Right ventricle myocardium superior (tissue), 1 donor: Measurements from ENCODE around the gene TEX38. TPM values are rescaled to one million over a fixed set of nuclear protein-coding genes. Genes with fewer than 3 reads are reported as not detected.
"Not testable (repeated sequence)": the region's sequence is repeated elsewhere in the genome, so short reads cannot be mapped to it uniquely, and the experiment has no call there.

ENCODE experiments used
- ATAC-seq: fragments of 200-7000 bp; cut with Tn5 transposase; one replicate; pipeline ENCODE4 v1.9.1; 2020; ENCODE audit warnings: mild to moderate bottlenecking; ENCODE audit not compliant: poor library complexity
- DNase-seq: peaks from one replicate; pipeline ENCODE4 v3.0.0-alpha.2; 2020
- intact Hi-C: fragments of 100-400 bp; cut with DNase I; formaldehyde crosslinking; loops from one replicate; pipeline ENCODE4 v1.11.2; 2022
- total RNA-seq: library from RNA; stranded (reverse); fragmentation: NEBNext Ultra II Directional; extraction: Animal tissue kit (Norgen Biotek cat#: 25700); gene quantifications from one replicate; pipeline ENCODE4 v1.2.1, GENCODE V29; 2021
- donor health status: DM: no; HTN: yes; CAD: no; lungs with severe emphysema.

The TEX38 gene
- total RNA-seq, 1 donor from 2014 or later = not detected

DNA sequence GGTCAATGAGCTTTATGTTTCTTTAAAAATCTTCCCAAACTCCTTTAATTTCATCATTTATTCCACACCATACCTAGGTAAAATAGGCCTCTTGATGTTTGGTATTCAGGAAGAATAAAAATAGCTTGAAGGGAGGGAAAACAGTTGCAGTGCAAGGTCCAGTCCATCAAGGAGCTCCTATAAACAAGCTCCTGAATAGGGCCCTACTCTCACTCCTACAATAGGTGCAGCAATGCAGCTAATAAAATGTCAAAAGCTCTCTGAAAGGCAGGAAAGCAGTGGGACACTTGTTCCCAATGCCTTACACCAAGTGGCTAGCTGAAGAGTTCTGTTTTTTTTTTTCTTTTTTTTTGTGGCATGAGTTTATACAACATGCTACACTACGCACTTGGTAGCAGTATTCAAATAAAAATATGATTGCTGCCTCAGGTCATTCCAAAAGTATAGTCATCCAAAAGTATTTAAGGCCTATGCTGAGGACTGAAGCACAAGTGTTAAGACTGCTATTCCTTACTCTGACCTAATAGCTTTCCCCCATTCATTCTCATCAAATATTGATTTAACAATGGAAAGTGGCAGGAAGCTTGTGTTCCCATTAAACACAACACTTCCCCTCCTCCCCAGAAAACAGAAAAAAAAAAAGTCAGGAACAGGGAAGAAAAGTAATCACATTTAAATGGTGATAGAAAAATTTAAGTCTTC, 9.8 kb downstream of the TEX38 start:
- intact Hi-C loops = no loop called here
- ATAC-seq (no peak), DNase-seq (no peak)

- no peak for DNase-seq
- ATAC-seq = no peak
- intact Hi-C loops = no loop called here
Observed at GRCh38 chr1:46682064-46682463, 10.4 kb downstream of the TEX38 start.

GRCh38 chr1:46684670-46685069, 13.0 kb downstream of the TEX38 start:
- intact Hi-C loops = no loop called here
- no peak for DNase-seq
- ATAC-seq = no peak

DNA sequence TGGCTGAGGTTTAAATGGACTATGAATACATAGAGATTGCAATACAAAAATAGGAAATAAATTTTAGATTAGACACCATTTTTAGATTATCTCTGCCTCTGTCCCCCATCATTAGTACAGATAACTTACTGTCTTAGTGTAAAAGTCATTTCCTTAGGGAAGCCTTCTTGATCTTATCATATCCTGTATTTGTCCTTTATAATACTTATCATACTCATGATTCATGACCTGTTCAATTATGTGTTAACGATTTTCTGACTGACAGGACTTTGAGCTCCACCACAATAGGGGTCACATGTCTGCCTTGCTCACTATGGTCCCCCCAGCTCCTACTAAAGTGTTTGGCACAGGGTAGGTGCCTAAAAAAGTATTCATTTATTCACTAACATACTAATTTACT, 14.6 kb downstream of the TEX38 start:
- no peak for ATAC-seq
- DNase-seq = no peak
- intact Hi-C loops = no loop called here

GRCh38 chr1:46687093-46687659, 15.5 kb downstream of the TEX38 start:
- DNase-seq = peak; percentile 79
- peak; percentile 86 for ATAC-seq
- intact Hi-C loops = no loop called here

GRCh38 chr1:46687921-46688509, 16.4 kb downstream of the TEX38 start:
- intact Hi-C loops = no loop called here
- ATAC-seq (no peak), DNase-seq (no peak)

- no peak for DNase-seq
- intact Hi-C loops = no loop called here
- ATAC-seq = no peak
Observed at GRCh38 chr1:46689356-46689755, 17.7 kb downstream of the TEX38 start.

GRCh38 chr1:46689897-46690296, 18.2 kb downstream of the TEX38 start:
- ATAC-seq = no peak
- intact Hi-C loops = no loop called here
- no peak for DNase-seq

DNA sequence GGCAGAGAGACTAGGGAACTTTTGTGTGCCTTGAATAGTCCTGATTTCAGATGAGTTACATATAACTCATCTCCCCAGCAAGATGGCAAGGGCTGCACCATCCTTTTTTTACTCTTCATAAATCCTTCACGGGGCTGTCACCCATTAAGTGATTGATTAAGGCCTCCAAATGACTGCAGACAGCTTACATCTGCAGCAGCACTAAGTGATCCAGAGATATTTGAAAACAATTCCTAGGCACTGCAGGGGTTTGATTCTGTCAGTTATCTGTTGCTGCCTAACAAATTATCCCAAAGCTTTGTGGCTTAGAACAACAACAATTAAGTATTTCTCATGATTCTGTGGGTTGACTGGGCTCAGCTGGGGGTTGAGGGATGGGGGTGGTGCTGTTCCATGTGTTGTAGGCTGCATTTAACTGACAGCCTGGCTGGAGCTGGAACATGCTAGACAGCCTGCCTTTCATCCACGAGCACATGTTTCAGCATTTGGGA, 19.3 kb downstream of the TEX38 start:
- intact Hi-C loops = no loop called here
- DNase-seq (no peak), ATAC-seq (no peak)

- ATAC-seq = peak; percentile 32
- intact Hi-C loops = no loop called here
- peak; percentile 62 for DNase-seq
Observed at GRCh38 chr1:46691997-46692790, 20.5 kb downstream of the TEX38 start.

DNA sequence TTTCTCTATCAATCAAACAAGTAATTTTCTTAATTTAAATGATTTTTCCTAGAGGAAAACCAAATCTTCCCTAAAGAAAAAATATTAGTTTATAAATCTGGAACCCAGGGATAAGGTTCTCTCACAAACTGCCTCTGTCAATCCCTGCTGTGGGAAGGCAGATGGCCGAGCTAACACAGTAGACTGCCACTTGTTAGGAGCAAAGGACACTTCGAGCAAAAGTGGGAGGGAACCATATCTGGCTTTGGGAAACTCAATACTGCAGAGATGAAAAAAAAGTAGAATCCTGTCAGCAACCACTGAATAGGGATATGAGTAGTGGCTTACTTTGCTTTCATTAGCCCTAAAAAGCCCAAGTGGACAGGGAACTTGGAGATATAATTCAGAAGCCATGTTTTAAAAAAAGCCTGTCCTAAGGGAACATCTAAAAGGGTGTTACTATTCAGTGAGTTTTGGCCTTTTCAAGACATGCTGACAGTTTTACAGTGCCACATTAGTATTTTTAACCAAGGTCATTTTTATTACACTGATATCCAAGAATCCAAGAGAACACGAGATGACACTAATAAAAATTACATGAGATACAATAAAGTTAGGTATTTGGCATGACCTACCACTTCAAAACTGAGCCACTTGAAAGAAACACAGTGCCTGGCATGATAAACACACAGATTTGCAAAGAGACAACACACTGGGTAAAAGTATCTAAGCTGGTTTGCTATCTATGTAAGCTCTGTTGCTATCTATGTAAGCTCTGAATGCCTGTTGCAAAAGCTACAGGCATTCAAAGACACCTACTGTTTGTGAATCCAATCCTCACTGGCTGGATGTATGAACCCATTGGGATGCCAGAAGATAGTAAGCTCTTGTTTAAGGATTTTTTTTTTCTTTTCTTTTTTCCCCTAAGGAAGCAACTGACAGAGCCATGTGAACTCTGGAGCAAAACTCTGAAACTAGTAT, 21.4 kb downstream of the TEX38 start:
- peak; percentile 81 for ATAC-seq

DNA sequence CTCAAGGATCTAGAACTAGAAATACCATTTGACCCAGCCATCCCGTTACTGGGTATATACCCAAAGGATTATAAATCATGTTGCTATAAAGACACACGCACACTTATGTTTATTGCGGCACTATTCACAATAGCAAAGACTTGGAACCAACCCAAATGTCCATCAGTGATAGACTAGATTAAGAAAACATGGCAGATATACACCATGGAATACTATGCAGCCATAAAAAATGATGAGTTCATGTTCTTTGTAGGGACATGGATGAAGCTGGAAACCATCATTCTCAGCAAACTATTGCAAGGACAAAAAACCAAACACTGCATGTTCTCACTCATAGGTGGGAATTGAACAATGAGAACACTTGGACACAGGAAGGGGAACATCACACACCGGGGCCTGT, 23.0 kb downstream of the TEX38 start:
- DNase-seq, intact Hi-C loops, ATAC-seq: not testable (repeated sequence)

More for the DNA sequence above, 21.4 kb downstream of the TEX38 start:
- no peak for DNase-seq
- intact Hi-C loops = no loop called here

DNA sequence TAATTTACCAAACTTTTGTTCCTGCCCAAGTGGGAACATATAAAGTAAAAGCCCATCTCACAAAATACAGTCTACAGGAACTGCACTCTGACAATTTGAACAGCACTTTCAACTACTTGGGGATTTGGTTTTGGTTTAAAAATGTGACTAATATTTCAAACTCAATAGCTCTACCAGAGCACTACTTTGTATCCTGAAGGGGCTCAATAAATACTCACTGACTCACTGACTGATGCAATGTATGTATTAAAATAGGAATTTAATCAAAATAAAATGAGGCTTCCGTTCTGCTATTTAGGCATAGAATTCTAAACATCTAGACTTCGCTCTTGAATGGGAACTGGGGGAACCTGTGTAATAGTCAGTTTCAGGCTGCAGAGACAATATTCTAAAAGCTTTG, 25.4 kb downstream of the TEX38 start:
- ATAC-seq (no peak), DNase-seq (no peak)
- intact Hi-C loops = no loop called here

DNA sequence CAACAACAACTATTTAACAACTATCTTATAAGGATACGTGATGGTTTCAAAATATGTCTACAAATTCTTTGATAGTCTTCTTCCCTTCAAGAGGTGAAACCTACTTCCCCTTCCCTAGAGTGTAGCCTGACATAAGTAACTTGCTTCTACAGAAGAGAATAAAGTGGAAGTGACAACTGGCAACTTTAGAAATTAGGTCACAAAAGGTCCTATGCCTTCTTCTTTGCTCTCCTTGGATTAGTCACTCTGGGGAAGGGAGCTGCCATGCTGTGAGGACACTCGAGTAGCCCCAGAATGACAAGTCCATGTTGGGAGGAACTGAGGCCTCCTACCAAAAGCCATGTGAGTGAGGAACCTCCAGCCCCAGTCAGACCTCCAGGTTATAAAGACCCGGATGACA, 28.0 kb downstream of the TEX38 start:
- DNase-seq (no peak), ATAC-seq (no peak)
- intact Hi-C loops = no loop called here

DNA sequence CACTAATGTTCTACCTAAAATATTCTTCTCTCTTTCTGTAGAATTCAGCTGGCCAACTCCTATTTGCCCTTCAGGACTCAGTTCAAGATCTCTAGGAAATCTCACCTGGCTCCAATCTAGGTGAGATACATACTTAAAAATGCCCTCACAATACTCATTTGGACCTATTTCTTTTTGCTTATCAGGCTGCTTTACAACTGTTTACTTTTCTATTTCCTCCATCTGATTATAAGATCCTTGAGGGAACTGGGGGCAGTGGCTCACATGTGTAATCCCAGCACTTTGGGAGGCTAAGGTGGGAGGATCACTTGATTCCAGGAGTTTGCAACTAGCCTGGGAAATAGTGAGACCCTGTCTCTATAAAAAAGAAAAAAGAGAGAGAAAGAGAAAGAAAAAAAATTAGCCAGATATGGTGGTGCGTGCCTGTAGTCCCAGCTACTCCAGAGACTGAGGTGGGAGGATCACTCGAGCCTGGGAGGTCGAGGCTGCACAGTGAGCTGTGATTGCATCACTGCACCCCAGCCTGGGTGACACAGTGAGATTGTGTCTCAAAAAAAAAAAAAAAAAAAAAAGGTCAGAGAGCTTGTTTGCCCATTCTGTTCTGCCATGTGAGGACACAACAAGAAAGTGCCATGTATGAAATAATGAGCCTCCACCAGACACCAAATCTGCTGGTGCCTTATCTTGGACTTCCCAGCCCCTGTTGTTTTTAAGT, 32.4 kb downstream of the TEX38 start:
- intact Hi-C loops = no loop called here
- no peak for ATAC-seq
- DNase-seq = no peak

DNA sequence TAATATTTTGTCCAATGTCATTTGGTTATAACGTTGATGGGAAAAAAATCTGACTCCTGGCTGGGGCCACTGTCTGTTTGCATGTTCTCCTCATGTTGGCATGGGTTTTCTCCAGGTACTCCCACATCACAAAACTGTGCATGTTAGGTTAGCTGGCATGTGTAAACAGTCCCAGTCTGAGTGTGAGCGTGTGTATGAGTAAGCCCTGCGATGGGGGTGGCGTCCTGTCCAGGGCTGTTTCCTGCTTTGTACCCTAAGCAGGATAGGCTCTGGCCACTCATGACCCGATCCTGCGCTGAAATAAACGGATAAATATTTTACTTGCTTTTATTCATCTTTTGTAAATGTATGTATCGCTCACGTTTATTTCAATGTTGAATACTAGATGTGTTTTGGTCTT, 33.8 kb downstream of the TEX38 start:
- no peak for DNase-seq
- no peak for ATAC-seq
- intact Hi-C loops = no loop called here

DNA sequence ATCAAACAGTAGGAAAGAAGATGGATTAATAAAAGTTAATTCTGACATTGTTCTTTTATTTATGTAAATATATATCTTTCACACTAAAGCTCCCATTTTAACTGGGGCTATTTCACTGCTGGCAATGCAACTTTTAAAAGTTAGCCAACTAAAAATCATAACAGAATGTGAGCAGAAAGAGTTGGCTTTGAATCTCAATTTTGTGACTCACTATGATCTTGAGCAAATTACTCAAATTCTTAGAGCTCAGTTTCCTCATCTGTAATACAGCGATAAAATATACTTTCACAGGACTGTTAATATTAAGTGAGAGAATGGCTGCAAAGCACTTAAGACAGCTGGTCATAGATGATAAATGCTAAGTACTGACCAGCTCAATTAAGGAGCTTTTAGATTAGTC, 36.5 kb downstream of the TEX38 start:
- intact Hi-C loops = no loop called here
- no peak for DNase-seq
- ATAC-seq = no peak

GRCh38 chr1:46714976-46715375, 43.3 kb downstream of the TEX38 start:
- no peak for DNase-seq
- intact Hi-C loops = no loop called here
- ATAC-seq = no peak
